Suprapubic skin (tissue), 4 donors: ENCODE measurements around the gene CEP170B.

Source experiments
- EP300 ChIP-seq: sonication (generic); formaldehyde crosslinking; IDR thresholded peaks from one replicate; pipeline ENCODE4 v1.6.1; 2017; ENCODE audit warnings: antibody characterized with exemption
- POLR2A ChIP-seq, 2 donors: fragments of 450-650 bp; IDR thresholded peaks; one replicate each; pipeline ENCODE4 v1.6.1; 2017; ENCODE audit warnings: antibody characterized with exemption in 2 of 2, mild to moderate bottlenecking in 2 of 2, moderate library complexity in 2 of 2
- POLR2AphosphoS5 ChIP-seq, 3 donors: sonication (generic); formaldehyde crosslinking; IDR thresholded peaks; one replicate each; pipeline ENCODE4 v1.6.1; 2017; ENCODE audit warnings: antibody characterized with exemption in 3 of 3
- TF ChIP-seq, protein P1 (sequence below), 2 donors: fragments of 200-600 bp in 1 of 2; fragments of 450-650 bp in 1 of 2; sonication (generic) in 1 of 2; IDR thresholded peaks; one replicate each; pipeline ENCODE4 v1.5.1; 2016 to 2019; ENCODE audit warnings: antibody characterized with exemption in 2 of 2, mild to moderate bottlenecking in 1 of 2, moderate library complexity in 1 of 2

DNA sequence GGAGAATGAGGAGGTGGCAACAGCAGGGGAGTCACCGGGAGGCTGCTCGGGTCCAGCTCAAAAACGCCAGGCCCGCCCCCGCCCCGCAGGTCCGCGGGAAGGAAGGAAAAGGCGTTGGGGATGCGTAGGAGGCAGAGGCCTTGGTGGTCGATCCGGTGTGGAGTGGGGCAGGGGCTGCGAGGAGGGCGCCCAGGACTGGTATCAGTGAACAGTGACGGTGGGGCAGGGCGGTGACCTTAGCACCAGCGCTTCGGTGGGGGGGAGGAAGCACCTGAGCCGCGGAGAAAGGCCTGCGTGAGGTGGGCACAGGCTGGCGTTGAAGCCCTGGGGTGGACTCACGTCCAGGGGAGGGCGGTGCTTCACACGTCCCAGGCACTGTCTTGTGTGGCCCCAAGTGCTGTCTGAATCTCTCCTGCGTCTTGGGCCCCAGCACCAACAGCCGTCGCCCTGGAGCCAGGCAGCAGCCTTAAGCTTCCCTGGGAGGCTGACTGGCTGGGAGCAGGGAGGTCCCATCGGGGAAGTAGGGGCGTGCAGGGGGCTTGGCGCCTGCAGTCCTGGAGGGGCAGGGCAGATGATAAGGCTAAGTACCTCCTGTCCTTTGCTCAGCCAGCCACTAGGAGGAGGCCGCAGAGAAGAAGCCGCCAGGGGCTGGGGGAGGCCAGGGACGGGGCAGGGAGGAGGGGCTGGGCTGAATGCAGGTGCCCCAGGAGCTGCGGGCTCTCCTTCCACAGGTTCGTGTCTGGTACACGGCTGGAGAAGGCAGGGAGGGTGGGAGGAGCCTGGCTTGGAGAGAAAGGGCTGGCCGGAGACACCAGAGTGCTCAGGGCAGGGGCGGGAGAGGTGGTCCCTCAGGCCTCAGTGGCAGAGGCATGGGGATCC lies 37.7 kb upstream of the CEP170B start:
- no peak for TF ChIP-seq POLR2A (IDR thresholded peaks at IDR 0.05)
- TF ChIP-seq, protein P1, sequence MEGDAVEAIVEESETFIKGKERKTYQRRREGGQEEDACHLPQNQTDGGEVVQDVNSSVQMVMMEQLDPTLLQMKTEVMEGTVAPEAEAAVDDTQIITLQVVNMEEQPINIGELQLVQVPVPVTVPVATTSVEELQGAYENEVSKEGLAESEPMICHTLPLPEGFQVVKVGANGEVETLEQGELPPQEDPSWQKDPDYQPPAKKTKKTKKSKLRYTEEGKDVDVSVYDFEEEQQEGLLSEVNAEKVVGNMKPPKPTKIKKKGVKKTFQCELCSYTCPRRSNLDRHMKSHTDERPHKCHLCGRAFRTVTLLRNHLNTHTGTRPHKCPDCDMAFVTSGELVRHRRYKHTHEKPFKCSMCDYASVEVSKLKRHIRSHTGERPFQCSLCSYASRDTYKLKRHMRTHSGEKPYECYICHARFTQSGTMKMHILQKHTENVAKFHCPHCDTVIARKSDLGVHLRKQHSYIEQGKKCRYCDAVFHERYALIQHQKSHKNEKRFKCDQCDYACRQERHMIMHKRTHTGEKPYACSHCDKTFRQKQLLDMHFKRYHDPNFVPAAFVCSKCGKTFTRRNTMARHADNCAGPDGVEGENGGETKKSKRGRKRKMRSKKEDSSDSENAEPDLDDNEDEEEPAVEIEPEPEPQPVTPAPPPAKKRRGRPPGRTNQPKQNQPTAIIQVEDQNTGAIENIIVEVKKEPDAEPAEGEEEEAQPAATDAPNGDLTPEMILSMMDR (IDR thresholded peaks at IDR 0.05), result peak; percentile 17 to 55
- no peak for TF ChIP-seq POLR2AphosphoS5 (IDR thresholded peaks at IDR 0.05)
- TF ChIP-seq EP300, result no peak
